Neuronal stem cell (in vitro differentiated cells): ENCODE measurements around the gene CHRNA1. TPM values are rescaled to one million over a fixed set of nuclear protein-coding genes. Genes with fewer than 3 reads are reported as not detected.

Experiments used
- DNase-seq: peaks from one replicate; pipeline ENCODE4 v3.0.0-alpha.2; 2013; ENCODE audit warnings: low spot score
- H2AFZ ChIP-seq: one replicate; pipeline ENCODE4 v1.6.1; 2013; ENCODE audit warnings: mild to moderate bottlenecking, low read length, inconsistent platforms
- H2AK5ac ChIP-seq: 2 replicates; pipeline ENCODE4 v1.6.1; 2013; ENCODE audit warnings: low read depth, mild to moderate bottlenecking, inconsistent platforms, low read length, moderate library complexity, mixed read lengths
- H2BK120ac ChIP-seq: 2 replicates; pipeline ENCODE4 v1.6.1; 2013; ENCODE audit warnings: low read depth, mild to moderate bottlenecking, inconsistent platforms, low read length, moderate library complexity, mixed read lengths
- H2BK12ac ChIP-seq: one replicate; pipeline ENCODE4 v1.6.1; 2013; ENCODE audit warnings: low read length, inconsistent platforms
- H2BK15ac ChIP-seq: 2 replicates; pipeline ENCODE4 v1.6.1; 2013; ENCODE audit warnings: mild to moderate bottlenecking, low read length, inconsistent platforms, mixed read lengths
- H2BK5ac ChIP-seq: one replicate; pipeline ENCODE4 v1.6.1; 2013; ENCODE audit warnings: inconsistent platforms, mild to moderate bottlenecking, low read length, moderate library complexity
- H3K14ac ChIP-seq: one replicate; pipeline ENCODE4 v1.6.1; 2013; ENCODE audit warnings: low read length, inconsistent platforms
- H3K18ac ChIP-seq: 2 replicates; pipeline ENCODE4 v1.6.1; 2013; ENCODE audit warnings: low read length, inconsistent platforms
- H3K23ac ChIP-seq: 2 replicates; pipeline ENCODE4 v1.6.1; 2013; ENCODE audit warnings: low read depth, mild to moderate bottlenecking, mixed read lengths, low read length, inconsistent platforms; ENCODE audit not compliant: poor library complexity
- H3K27ac ChIP-seq: replicated peaks from 3 replicates; pipeline ENCODE4 v1.5.1; 2013; ENCODE audit warnings: low read length, inconsistent platforms
- H3K27me3 ChIP-seq, 3 experiments: 2 replicates each; pipeline ENCODE4 v1.6.1; 2013; ENCODE audit warnings: low read length in 3 of 3, mild to moderate bottlenecking in 2 of 3, inconsistent platforms in 1 of 3, low read depth in 1 of 3, mixed read lengths in 1 of 3, moderate library complexity in 1 of 3; ENCODE audit not compliant: control insufficient read depth in 3 of 3, insufficient read depth in 3 of 3
- H3K36me3 ChIP-seq, 2 donors: replicated peaks in 1 of 2; 2 replicates each; pipeline ENCODE4 v1.6.1; 2013; ENCODE audit warnings: low read length in 2 of 2; ENCODE audit not compliant: control insufficient read depth in 2 of 2, insufficient read depth in 2 of 2
- H3K4ac ChIP-seq: 2 replicates; pipeline ENCODE4 v1.6.1; 2013; ENCODE audit warnings: inconsistent platforms, mild to moderate bottlenecking, low read length, moderate library complexity
- H3K4me1 ChIP-seq, 2 donors: 1 replicate in 1 of 2; 2 replicates in 1 of 2; pipeline ENCODE4 v1.6.1; 2013; ENCODE audit warnings: low read length in 2 of 2, low read depth in 1 of 2; ENCODE audit not compliant: control insufficient read depth in 2 of 2, insufficient read depth in 1 of 2
- H3K4me2 ChIP-seq: one replicate; pipeline ENCODE4 v1.6.1; 2013; ENCODE audit warnings: mild to moderate bottlenecking, low read length, inconsistent platforms; ENCODE audit not compliant: insufficient read depth, poor library complexity, severe bottlenecking
- H3K4me3 ChIP-seq, 2 donors: 2 replicates each; pipeline ENCODE4 v1.5.1; 2013; ENCODE audit warnings: low read length in 2 of 2, mild to moderate bottlenecking in 2 of 2, inconsistent platforms in 1 of 2, moderate library complexity in 1 of 2
- H3K79me1 ChIP-seq: one replicate; pipeline ENCODE4 v1.6.1; 2013; ENCODE audit warnings: low read depth, mild to moderate bottlenecking, inconsistent platforms, low read length, moderate library complexity
- H3K9ac ChIP-seq: one replicate; pipeline ENCODE4 v1.6.1; 2013; ENCODE audit warnings: mild to moderate bottlenecking, low read depth, low read length, inconsistent platforms; ENCODE audit not compliant: poor library complexity
- H3K9me3 ChIP-seq, 2 donors: replicated peaks in 1 of 2; 2 replicates each; pipeline versions ENCODE3 to v1.6.1; 2013; ENCODE audit warnings: low read length in 2 of 2, mild to moderate bottlenecking in 2 of 2, inconsistent platforms in 1 of 2, low read depth in 1 of 2, mixed read lengths in 1 of 2, moderate library complexity in 1 of 2; ENCODE audit not compliant: control insufficient read depth in 2 of 2, insufficient read depth in 1 of 2
- H4K8ac ChIP-seq: one replicate; pipeline ENCODE4 v1.6.1; 2013; ENCODE audit warnings: low read depth, mild to moderate bottlenecking, inconsistent platforms, low read length, moderate library complexity
- H4K91ac ChIP-seq: one replicate; pipeline ENCODE4 v1.6.1; 2013; ENCODE audit warnings: low read length, low read depth, mild to moderate bottlenecking, inconsistent platforms; ENCODE audit not compliant: poor library complexity
- WGBS, 2 donors: extraction: QIAGEN DNeasy Blood & Tissue Kit; methylation state at CpG; one replicate each; pipeline ENCODE4 v1.1.7; 2013; ENCODE audit warnings: missing lambda C conversion rate in 2 of 2, mixed read lengths in 1 of 2; ENCODE audit not compliant: insufficient read length in 2 of 2, insufficient replicate concordance in 1 of 2; ENCODE audit errors: extremely low coverage in 2 of 2; 5-methylcytosine and 5-hydroxymethylcytosine counted together
- polyA plus RNA-seq, 2 experiments: library from polyadenylated mRNA; stranded (reverse); fragments of 200-250 nt; gene quantifications; one replicate each; pipeline ENCODE4 v1.2.3, GENCODE V29; 2013

CHRNA1 gene
- polyA plus RNA-seq (2013, experiment 1 of 2) = not detected
- polyA plus RNA-seq (2013, experiment 2 of 2) = not detected

DNA sequence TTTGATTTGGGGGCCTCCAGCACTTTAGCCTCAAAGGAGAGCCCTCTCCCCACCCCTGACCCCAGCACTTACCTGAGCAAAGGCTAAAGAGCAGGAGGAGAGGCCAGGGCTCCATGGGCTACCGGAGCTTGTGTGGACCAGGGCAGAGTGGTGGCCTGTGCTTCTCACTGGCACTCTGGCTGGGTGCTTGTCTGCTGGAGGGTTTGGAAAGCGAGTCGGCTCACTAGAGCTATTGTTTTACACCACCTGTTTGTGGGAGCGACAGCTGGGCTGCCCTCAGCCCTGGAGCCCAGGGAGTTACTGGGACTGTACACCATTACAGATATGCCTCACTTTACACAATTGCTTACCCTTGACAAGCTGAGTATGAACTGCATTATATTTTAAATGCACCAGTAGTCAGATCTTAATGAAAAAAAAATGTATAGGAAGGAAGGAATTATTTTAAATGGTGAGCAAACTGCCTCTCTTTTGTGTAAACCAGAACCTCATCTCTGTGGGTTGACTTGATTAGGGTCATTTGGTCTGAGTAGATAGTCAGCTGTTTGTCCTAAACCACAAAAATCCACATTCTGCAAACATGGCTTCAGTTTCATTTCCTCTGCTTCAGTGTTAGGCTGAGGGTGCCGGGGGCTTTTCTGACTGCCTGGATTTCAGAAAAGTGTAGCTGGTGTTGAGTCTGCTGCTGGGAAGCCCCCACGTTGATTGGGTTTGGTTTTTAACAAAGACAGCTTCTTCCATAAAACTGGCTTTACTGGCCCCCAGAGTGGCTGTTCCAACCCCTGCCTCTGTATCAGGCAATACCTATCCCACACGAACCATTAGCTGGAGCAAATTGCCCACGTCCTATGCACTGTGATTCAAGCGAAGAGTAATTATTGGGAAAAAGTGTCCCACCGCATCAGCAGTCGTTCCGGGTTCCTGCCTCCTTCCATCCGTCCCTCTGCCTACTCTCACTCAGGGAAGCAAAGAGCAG is at the start of gene CHRNA1:
Gene CHRNA1 (minus strand): TSS at position 193 of the 976 bp plus-strand sequence. CDS start 78 bp downstream, at position 115.
- no peak within 1 kb of the TSS for H3K9ac ChIP-seq
- peak within 1 kb of the TSS; percentile 5 for H2AK5ac ChIP-seq
- WGBS, 2 donors = no CpG with 5 or more reads among the region's 13 CpGs
- H3K9me3 ChIP-seq = no peaks in the 10 kb centered on the region
- no peak within 1 kb of the TSS for H3K4ac ChIP-seq
- no peaks in the 10 kb centered on the region for H3K27me3 ChIP-seq
- H3K36me3 ChIP-seq = no peaks in the 10 kb centered on the region
- H3K4me1 ChIP-seq = peaks cover 6 to 17% of the 10 kb centered on the region in 2 donors
- DNase-seq = no peak
- H2AFZ ChIP-seq = peak within 1 kb of the TSS; percentile 44
- H2BK5ac ChIP-seq = no peak within 1 kb of the TSS
- H4K91ac ChIP-seq = no peak within 1 kb of the TSS
- H2BK120ac ChIP-seq = no peak within 1 kb of the TSS
- H3K79me1 ChIP-seq = no peaks in the 10 kb centered on the region
- H4K8ac ChIP-seq = no peak within 1 kb of the TSS
- H3K4me2 ChIP-seq = no peak within 1 kb of the TSS
- H2BK12ac ChIP-seq = no peak within 1 kb of the TSS
- no peak within 1 kb of the TSS for H3K27ac ChIP-seq
- no peak within 1 kb of the TSS for H3K14ac ChIP-seq
- peak within 1 kb of the TSS; percentile 44 for H3K18ac ChIP-seq
- H2BK15ac ChIP-seq = peak within 1 kb of the TSS; percentile 30
- H3K4me3 ChIP-seq = no peak within 1 kb of the TSS
- H3K23ac ChIP-seq = no peak within 1 kb of the TSS

DNA sequence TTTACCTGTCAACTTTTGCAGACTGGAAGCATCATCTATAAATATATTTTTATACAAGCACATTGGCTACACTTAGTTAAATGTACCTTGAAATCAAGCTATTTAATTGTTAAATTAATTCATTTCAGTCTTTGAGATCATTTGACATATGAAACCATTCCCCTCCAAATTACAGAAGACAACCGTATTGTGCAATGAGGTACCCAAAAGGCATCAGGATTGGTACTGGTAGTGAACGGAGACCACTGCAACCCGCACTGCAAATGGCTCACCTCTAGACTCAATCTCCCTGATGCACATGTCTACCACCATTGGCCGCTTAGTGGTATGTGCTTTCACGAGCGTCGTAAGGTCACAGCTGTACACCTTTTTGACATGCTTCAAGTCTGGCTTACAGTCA is 47.8 kb upstream of the CHRNA1 start:
- Histone ChIP-seq H2BK15ac (no peak overlapping the region), H3K4ac (no peak overlapping the region), H3K4me2 (no peak overlapping the region), H3K36me3 (peaks cover 0 to 97% of the 10 kb centered on the region in 2 donors), H3K4me3 (no peak overlapping the region), H3K27ac (no peak overlapping the region), H4K91ac (no peak overlapping the region), H3K18ac (no peak overlapping the region), H2AFZ (no peak overlapping the region), H2BK12ac (no peak overlapping the region), H3K9me3 (peaks cover 0 to 4% of the 10 kb centered on the region in 2 donors), H4K8ac (no peak overlapping the region), H2BK5ac (no peak overlapping the region), H3K79me1 (no peaks in the 10 kb centered on the region), H2AK5ac (no peak overlapping the region), H3K4me1 (peaks cover 0 to 8% of the 10 kb centered on the region in 2 donors), H2BK120ac (no peak overlapping the region), H3K14ac (no peak overlapping the region), H3K23ac (no peak overlapping the region), H3K27me3 (no peaks in the 10 kb centered on the region), H3K9ac (no peak overlapping the region)
- DNase-seq = no peak
- WGBS, 2 donors = no CpG with 5 or more reads among the region's 7 CpGs

DNA sequence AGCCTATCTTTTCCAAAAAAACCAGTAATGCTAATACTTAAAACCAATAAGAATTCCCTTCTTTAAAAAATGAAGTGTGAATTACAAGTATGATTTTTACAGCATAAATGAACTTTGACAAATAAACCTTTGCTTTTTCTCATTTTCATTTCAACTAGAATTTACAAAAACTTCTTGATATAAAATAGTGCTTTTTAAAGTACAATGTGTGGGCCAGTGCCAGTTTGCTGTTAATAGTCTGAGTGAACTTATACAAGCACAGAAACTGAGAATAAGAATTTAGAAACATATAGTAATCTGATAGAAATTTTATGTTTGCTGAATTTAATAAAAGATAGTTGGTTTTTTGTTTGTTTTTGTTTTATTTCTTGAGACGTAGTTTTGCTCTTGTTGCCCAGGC is 43.7 kb upstream of the CHRNA1 start:
- Histone ChIP-seq H3K9me3 (no peaks in the 10 kb centered on the region), H3K36me3 (peaks cover 5 to 99% of the 10 kb centered on the region in 2 donors), H3K4me1 (peaks cover 0 to 8% of the 10 kb centered on the region in 2 donors), H3K18ac (no peak overlapping the region), H2AK5ac (no peak overlapping the region), H2BK15ac (no peak overlapping the region), H3K4ac (no peak overlapping the region), H2AFZ (no peak overlapping the region), H4K8ac (no peak overlapping the region), H2BK120ac (no peak overlapping the region), H3K9ac (no peak overlapping the region), H3K27me3 (no peaks in the 10 kb centered on the region), H3K14ac (no peak overlapping the region), H2BK5ac (no peak overlapping the region), H4K91ac (no peak overlapping the region), H2BK12ac (no peak overlapping the region), H3K4me2 (no peak overlapping the region), H3K23ac (no peak overlapping the region), H3K79me1 (no peaks in the 10 kb centered on the region), H3K27ac (no peak overlapping the region), H3K4me3 (no peak overlapping the region)
- no peak for DNase-seq
- WGBS, 2 donors = no CpG with 5 or more reads among the region's 1 CpG

DNA sequence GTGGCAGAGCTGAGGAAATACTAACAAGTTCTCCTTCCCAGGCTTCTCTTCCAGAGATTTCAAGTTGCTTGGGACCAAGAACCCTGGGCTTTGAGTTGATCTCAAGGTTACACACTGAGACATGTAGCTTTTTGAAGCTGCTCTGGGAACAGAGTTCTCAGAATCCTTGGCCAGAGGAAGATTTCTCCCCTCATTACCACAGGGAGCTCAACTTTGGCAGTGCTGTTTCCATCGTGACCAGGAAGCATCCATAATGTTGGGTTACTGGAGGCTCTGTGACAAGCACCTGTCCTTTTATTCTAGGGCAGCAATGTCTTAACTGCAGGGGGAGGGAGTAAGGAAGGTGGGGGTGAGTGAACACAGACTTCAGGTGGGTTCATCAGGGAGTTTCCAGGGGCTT is 41.5 kb upstream of the CHRNA1 start:
- Histone ChIP-seq H3K27ac (no peak overlapping the region), H4K91ac (no peak overlapping the region), H3K9ac (no peak overlapping the region), H3K79me1 (no peaks in the 10 kb centered on the region), H2BK120ac (no peak overlapping the region), H3K18ac (no peak overlapping the region), H3K23ac (no peak overlapping the region), H4K8ac (no peak overlapping the region), H3K9me3 (peaks cover 0 to 11% of the 10 kb centered on the region in 2 donors), H3K14ac (no peak overlapping the region), H2BK12ac (no peak overlapping the region), H3K4me2 (no peak overlapping the region), H3K4me3 (no peak overlapping the region), H2BK15ac (no peak overlapping the region), H3K4ac (no peak overlapping the region), H3K36me3 (peaks cover 5 to 99% of the 10 kb centered on the region in 2 donors), H2BK5ac (no peak overlapping the region), H2AFZ (no peak overlapping the region), H3K4me1 (peaks cover 0 to 8% of the 10 kb centered on the region in 2 donors), H3K27me3 (no peaks in the 10 kb centered on the region), H2AK5ac (no peak overlapping the region)
- DNase-seq = no peak
- WGBS, 2 donors = no CpG with 5 or more reads among the region's 1 CpG
